Thyroid gland (tissue), 4 donors: ENCODE data around the gene SWSAP1. TPM values are rescaled to one million over a fixed set of nuclear protein-coding genes. Genes with fewer than 3 reads are reported as not detected.

Experiments
- DNase-seq, 2 donors: peaks; one replicate each; pipeline ENCODE4 v3.0.0-alpha.2; 2019
- H3K27ac ChIP-seq, 3 donors: fragments of 200-600 bp; sonication (generic); 1 replicate in 2 of 3; 2 replicates in 1 of 3; pipeline ENCODE4 v1.5.1; 2016 to 2019; ENCODE audit warnings: mild to moderate bottlenecking in 1 of 3, moderate library complexity in 1 of 3
- H3K27me3 ChIP-seq: fragments of 200-600 bp; sonication (generic); one replicate; pipeline ENCODE4 v1.5.1; 2019
- H3K36me3 ChIP-seq, 2 donors: fragments of 200-600 bp; sonication (generic); one replicate each; pipeline ENCODE4 v1.5.1; 2016 to 2019
- H3K4me1 ChIP-seq, 2 donors: fragments of 200-600 bp; sonication (generic); one replicate each; pipeline ENCODE4 v1.5.1; 2017 to 2019
- H3K4me3 ChIP-seq, 3 donors: fragments of 200-600 bp; sonication (generic); replicated peaks in 1 of 3; 1 replicate in 2 of 3; 2 replicates in 1 of 3; pipeline ENCODE4 v1.5.1; 2016; ENCODE audit warnings: mild to moderate bottlenecking in 1 of 3
- H3K9me3 ChIP-seq: fragments of 200-600 bp; sonication (generic); one replicate; pipeline ENCODE4 v1.5.1; 2017
- CTCF ChIP-seq, 6 experiments: fragments of 200-600 bp in 3 of 6; fragments of 450-650 bp in 3 of 6; sonication (generic) in 3 of 6; IDR thresholded peaks; one replicate each; pipeline ENCODE4 v1.5.1; 2016 to 2019; ENCODE audit warnings: antibody characterized with exemption in 6 of 6, mild to moderate bottlenecking in 2 of 6, inconsistent platforms in 1 of 6, moderate library complexity in 1 of 6
- POLR2A ChIP-seq, 2 donors: fragments of 450-650 bp; IDR thresholded peaks; one replicate each; pipeline ENCODE4 v1.6.1; 2017; ENCODE audit warnings: antibody characterized with exemption in 2 of 2, mild to moderate bottlenecking in 2 of 2, moderate library complexity in 1 of 2
- WGBS, 2 donors: methylation state at CpG; one replicate each; pipeline ENCODE4 v1.1.5; 2017; 5-methylcytosine and 5-hydroxymethylcytosine counted together
- intact Hi-C: fragments of 100-400 bp; cut with DNase I; formaldehyde crosslinking; loops from one replicate; pipeline ENCODE4 v1.15.1; 2023
- total RNA-seq, 4 donors: library from RNA; depleted of rRNA; stranded (reverse); fragments of >200 nt; gene quantifications; one replicate each; pipeline ENCODE4 v1.2.3, GENCODE V29; 2016

Gene SWSAP1
- total RNA-seq, 4 donors from 2014 or later = 2.3 to 4.3 (median 3.4) TPM

- Histone ChIP-seq H3K27ac (peak within 1 kb of the TSS; percentile 45 to 91 (median 89)), H3K4me1 (peaks cover 6 to 50% of the 10 kb centered on the region in 2 donors), H3K9me3 (no peaks in the 10 kb centered on the region), H3K4me3 (peak within 1 kb of the TSS; percentile 46 to 93 (median 91)), H3K36me3 (no peaks in the 10 kb centered on the region), H3K27me3 (no peaks in the 10 kb centered on the region)
- intact Hi-C loops = no loop called here
- DNase-seq = peak; percentile 82 to 88
- TF ChIP-seq POLR2A (IDR thresholded peaks at IDR 0.05) (peak in 1 of 2 donors; percentile 63), CTCF (IDR thresholded peaks at IDR 0.05) (no peak)
- WGBS, 2 donors = 2 to 3% methylated on average over 21 to 28 of the region's 72 CpGs
Observed at GRCh38 chr19:11418549-11419506, 44.4 kb downstream of the SWSAP1 start, which contains the start of gene RGL3. RGL3 (minus strand) TSS chr19:11419314; CDS start chr19:11419278, 36 bp downstream.

- no peaks in the 10 kb centered on the region for H3K27me3 ChIP-seq
- peak overlapping the region; percentile 2 to 91 (median 56) for H3K27ac ChIP-seq
- no peaks in the 10 kb centered on the region for H3K9me3 ChIP-seq
- peak; percentile 42 to 52 for DNase-seq
- H3K36me3 ChIP-seq = no peaks in the 10 kb centered on the region
- intact Hi-C loops = no loop called here
- TF ChIP-seq POLR2A (IDR thresholded peaks at IDR 0.05) (no peak), CTCF (IDR thresholded peaks at IDR 0.05) (no peak)
- 11 to 27% methylated on average over 28 to 30 of the region's 46 CpGs for WGBS, 2 donors
- H3K4me3 ChIP-seq = peak overlapping the region in 1 of 3 donors; percentile 20
- H3K4me1 ChIP-seq = peaks cover 6 to 53% of the 10 kb centered on the region in 2 donors
Observed at GRCh38 chr19:11420429-11421370, 46.2 kb downstream of the SWSAP1 start.

- Histone ChIP-seq H3K9me3 (no peaks in the 10 kb centered on the region), H3K36me3 (no peaks in the 10 kb centered on the region), H3K4me3 (no peak overlapping the region), H3K27ac (peak overlapping the region in 2 of 3 donors; percentile 5 to 91), H3K4me1 (peaks cover 6 to 53% of the 10 kb centered on the region in 2 donors), H3K27me3 (no peaks in the 10 kb centered on the region)
- 34 to 39% methylated on average over 21 to 31 of the region's 36 CpGs for WGBS, 2 donors
- DNase-seq = peak; percentile 32 to 43
- intact Hi-C loops = no loop called here
- no peak for TF ChIP-seq CTCF (IDR thresholded peaks at IDR 0.05)
- no peak for TF ChIP-seq POLR2A (IDR thresholded peaks at IDR 0.05)
Observed at GRCh38 chr19:11421371-11422098, 47.1 kb downstream of the SWSAP1 start.

- Histone ChIP-seq H3K4me1 (peaks cover 6 to 52% of the 10 kb centered on the region in 2 donors), H3K9me3 (no peaks in the 10 kb centered on the region), H3K27me3 (no peaks in the 10 kb centered on the region), H3K36me3 (no peaks in the 10 kb centered on the region), H3K27ac (peak overlapping the region; percentile 5 to 54 (median 39)), H3K4me3 (no peak overlapping the region)
- intact Hi-C loops = no loop called here
- DNase-seq = peak; percentile 89 to 91
- TF ChIP-seq CTCF (IDR thresholded peaks at IDR 0.05) (no peak), POLR2A (IDR thresholded peaks at IDR 0.05) (no peak)
- WGBS, 2 donors = 21 to 28% methylated on average over 14 to 45 of the region's 56 CpGs
Observed at GRCh38 chr19:11422163-11423065, 47.9 kb downstream of the SWSAP1 start.
